Neural cell (in vitro differentiated cells): ENCODE results near the gene AFF2. TPM values are rescaled to one million over a fixed set of nuclear protein-coding genes. Genes with fewer than 3 reads are reported as not detected.

ENCODE experiments used
- H2AFZ ChIP-seq: fragments of 200-600, 300-800 bp; sonication (generic), shearing (Covaris generic); 2 replicates; pipeline ENCODE4 v1.6.0; 2014; ENCODE audit warnings: low read depth, mild to moderate bottlenecking, antibody characterized with exemption, low read length, moderate library complexity
- H3F3A ChIP-seq: fragments of 200-600 bp; shearing (Covaris generic); 2 replicates; pipeline ENCODE4 v1.6.1; 2016; ENCODE audit warnings: mild to moderate bottlenecking, moderate library complexity, mixed read lengths, antibody characterized with exemption, low read length; ENCODE audit not compliant: insufficient read depth, poor library complexity, severe bottlenecking
- H3K27ac ChIP-seq: fragments of 200-600, 300-800 bp; sonication (generic), shearing (Covaris generic); 2 replicates; pipeline ENCODE4 v1.5.1; 2014; ENCODE audit warnings: mild to moderate bottlenecking, low read length, moderate library complexity
- H3K27me3 ChIP-seq: fragments of 300-800, 200-600 bp; sonication (generic), shearing (Covaris generic); 2 replicates; pipeline ENCODE4 v1.6.0; 2014; ENCODE audit warnings: mild to moderate bottlenecking, low read depth, low read length, moderate library complexity; ENCODE audit not compliant: insufficient read depth
- H3K36me3 ChIP-seq: fragments of 300-800, 200-600 bp; sonication (generic), shearing (Covaris generic); 2 replicates; pipeline ENCODE4 v1.5.1; 2014; ENCODE audit warnings: mild to moderate bottlenecking, antibody characterized with exemption, low read length, moderate library complexity; ENCODE audit not compliant: insufficient read depth
- H3K4me2 ChIP-seq: fragments of 300-800, 200-600 bp; sonication (generic), shearing (Covaris generic); 2 replicates; pipeline ENCODE4 v1.6.0; 2014; ENCODE audit warnings: mild to moderate bottlenecking, low read length
- H3K4me3 ChIP-seq: fragments of 300-800, 200-600 bp; sonication (generic), shearing (Covaris generic); 2 replicates; pipeline ENCODE4 v1.5.1; 2014; ENCODE audit warnings: mild to moderate bottlenecking, low read length, moderate library complexity
- H3K79me2 ChIP-seq: fragments of 200-600 bp; shearing (Covaris generic); replicated peaks from 2 replicates; pipeline ENCODE4 v1.6.0; 2014; ENCODE audit warnings: mild to moderate bottlenecking, low read length, moderate library complexity; ENCODE audit not compliant: insufficient read depth
- H3K9ac ChIP-seq: fragments of 300-800, 200-600 bp; sonication (generic), shearing (Covaris generic); 2 replicates; pipeline ENCODE4 v1.6.1; 2016; ENCODE audit warnings: mild to moderate bottlenecking, low read length, mixed read lengths
- H3K9me2 ChIP-seq: fragments of 200-600 bp; shearing (Covaris generic); 2 replicates; pipeline ENCODE4 v1.6.1; 2016; ENCODE audit warnings: mild to moderate bottlenecking, low read length, mixed read lengths; ENCODE audit not compliant: insufficient read depth
- H3K9me3 ChIP-seq: fragments of 200-600, 300-800 bp; sonication (generic), shearing (Covaris generic); 2 replicates; pipeline ENCODE4 v1.6.1; 2016; ENCODE audit warnings: mild to moderate bottlenecking, mixed run types, low read length, moderate library complexity, mixed read lengths
- H4K20me1 ChIP-seq: fragments of 200-600 bp; shearing (Covaris generic); 2 replicates; pipeline ENCODE4 v1.6.1; 2016; ENCODE audit warnings: mild to moderate bottlenecking, mixed run types; ENCODE audit not compliant: insufficient read depth
- CTCF ChIP-seq: fragments of 450-650 bp; IDR thresholded peaks from 2 replicates; pipeline ENCODE4 v1.5.1; 2014; ENCODE audit warnings: antibody characterized with exemption, mild to moderate bottlenecking, moderate library complexity; ENCODE audit not compliant: poor library complexity, severe bottlenecking
- EP300 ChIP-seq: fragments of 450-650 bp; conservative IDR thresholded peaks from 2 replicates; pipeline ENCODE4 v1.6.1; 2014; ENCODE audit warnings: antibody characterized with exemption, mild to moderate bottlenecking, moderate library complexity; ENCODE audit not compliant: poor library complexity, severe bottlenecking
- EZH2 ChIP-seq: fragments of 200-600, 300-800 bp; shearing (Covaris generic), sonication (generic); IDR thresholded peaks from 2 replicates; pipeline ENCODE4 v1.6.1; 2014; ENCODE audit warnings: antibody characterized with exemption, low read length, borderline replicate concordance, mild to moderate bottlenecking; ENCODE audit not compliant: insufficient read depth, poor library complexity, severe bottlenecking
- MXI1 ChIP-seq: fragments of 450-650 bp; conservative IDR thresholded peaks from 2 replicates; pipeline ENCODE4 v1.6.1; 2014; ENCODE audit warnings: antibody characterized with exemption, mild to moderate bottlenecking; ENCODE audit not compliant: poor library complexity, severe bottlenecking
- POLR2AphosphoS5 ChIP-seq: IDR thresholded peaks from 2 replicates; pipeline ENCODE4 v1.6.1; 2012
- RAD21 ChIP-seq: fragments of 450-650 bp; conservative IDR thresholded peaks from 2 replicates; pipeline ENCODE4 v1.6.1; 2014; ENCODE audit warnings: antibody characterized with exemption, mild to moderate bottlenecking, moderate library complexity
- REST ChIP-seq: IDR thresholded peaks from 2 replicates; pipeline ENCODE4 v1.6.1; 2012; ENCODE audit warnings: borderline replicate concordance
- SMC3 ChIP-seq: fragments of 450-650 bp; conservative IDR thresholded peaks from 2 replicates; pipeline ENCODE4 v1.6.1; 2014; ENCODE audit warnings: antibody characterized with exemption, mild to moderate bottlenecking, moderate library complexity; ENCODE audit not compliant: poor library complexity
- TAF1 ChIP-seq: IDR thresholded peaks from 2 replicates; pipeline ENCODE4 v1.6.1; 2012; ENCODE audit warnings: low read depth
- polyA plus RNA-seq: library from polyadenylated mRNA; depleted of rRNA; stranded (reverse); fragments of >200 nt; gene quantifications from 2 replicates; pipeline ENCODE4 v1.2.3, GENCODE V29; 2014

AFF2 gene
- polyA plus RNA-seq, 1 donor from 2014 or later: 10.5 TPM

- H4K20me1 ChIP-seq: no peaks in the 10 kb centered on the region
- H3F3A ChIP-seq: no peaks in the 10 kb centered on the region
Observed at GRCh38 chrX:149007423-149007822, 507.0 kb downstream of the AFF2 start.

More at GRCh38 chrX:149007423-149007822, 507.0 kb downstream of the AFF2 start:
- Histone ChIP-seq H2AFZ (no peak overlapping the region), H3K9me3 (no peaks in the 10 kb centered on the region), H3K4me3 (no peak overlapping the region), H3K9me2 (no peaks in the 10 kb centered on the region), H3K79me2 (no peaks in the 10 kb centered on the region), H3K36me3 (no peaks in the 10 kb centered on the region), H3K27me3 (no peaks in the 10 kb centered on the region), H3K4me2 (no peak overlapping the region), H3K27ac (no peak overlapping the region), H3K9ac (no peak overlapping the region)
- no peak for TF ChIP-seq MXI1
- TF ChIP-seq RAD21: no peak
- TF ChIP-seq EZH2: no peak
- no peak for TF ChIP-seq CTCF
- no peak for TF ChIP-seq EP300
- no peak for TF ChIP-seq TAF1
- no peak for TF ChIP-seq SMC3
- no peak for TF ChIP-seq REST
- no peak for TF ChIP-seq POLR2AphosphoS5
